Astrocyte (in vitro differentiated cells and primary cell): ENCODE results near the gene SUFU. TPM values are rescaled to one million over a fixed set of nuclear protein-coding genes. Genes with fewer than 3 reads are reported as not detected.

Source experiments
- DNase-seq: peaks from one replicate; pipeline ENCODE4 v3.0.0-alpha.2; 2010; ENCODE audit warnings: low read depth
- FAIRE-seq: peaks from 2 replicates; lab custom pipeline; 2011; peaks lifted over from hg19 to GRCh38; lab: Jason Lieb, UNC
- H2AFZ ChIP-seq: 2 replicates; pipeline ENCODE4 v1.6.0; 2012; ENCODE audit warnings: low read depth, low read length, inconsistent platforms
- H3K27ac ChIP-seq: 2 replicates; pipeline ENCODE4 v1.5.1; 2011; ENCODE audit warnings: low read depth, low read length, inconsistent platforms
- H3K27me3 ChIP-seq: 2 replicates; pipeline ENCODE4 v1.6.0; 2011; ENCODE audit warnings: low read length, inconsistent platforms; ENCODE audit not compliant: insufficient read depth
- H3K36me3 ChIP-seq: 2 replicates; pipeline ENCODE4 v1.5.1; 2011; ENCODE audit warnings: low read length, inconsistent platforms; ENCODE audit not compliant: insufficient read depth
- H3K4me1 ChIP-seq: 2 replicates; pipeline ENCODE4 v1.5.1; 2011; ENCODE audit warnings: low read length, inconsistent platforms; ENCODE audit not compliant: insufficient read depth
- H3K4me2 ChIP-seq: 2 replicates; pipeline ENCODE4 v1.6.0; 2012; ENCODE audit warnings: low read length, inconsistent platforms
- H3K4me3 ChIP-seq: 2 replicates; pipeline ENCODE4 v1.5.1; 2011; ENCODE audit warnings: low read depth, mild to moderate bottlenecking, low read length, inconsistent platforms; ENCODE audit not compliant: insufficient read depth
- H3K79me2 ChIP-seq: 2 replicates; pipeline ENCODE4 v1.6.0; 2012; ENCODE audit warnings: mild to moderate bottlenecking, low read length, inconsistent platforms; ENCODE audit not compliant: insufficient read depth
- H3K9ac ChIP-seq: 2 replicates; pipeline ENCODE4 v1.6.0; 2012; ENCODE audit warnings: mild to moderate bottlenecking, low read length, inconsistent platforms
- H3K9me3 ChIP-seq: 2 replicates; pipeline ENCODE4 v1.5.1; 2012; ENCODE audit warnings: low read depth, mild to moderate bottlenecking, low read length, inconsistent platforms; ENCODE audit not compliant: insufficient read depth
- H4K20me1 ChIP-seq: 2 replicates; pipeline ENCODE4 v1.6.0; 2012; ENCODE audit warnings: low read length, inconsistent platforms; ENCODE audit not compliant: insufficient read depth
- H3K27ac Mint-ChIP-seq: one replicate; pipeline ENCODE4 v1.8.0; 2021; ENCODE audit warnings: mild to moderate bottlenecking, mixed read lengths; ENCODE audit not compliant: unreplicated experiment
- H3K27me3 Mint-ChIP-seq: one replicate; pipeline ENCODE4 v1.8.0; 2021; ENCODE audit warnings: low read depth, mixed read lengths; ENCODE audit not compliant: unreplicated experiment
- H3K36me3 Mint-ChIP-seq: one replicate; pipeline ENCODE4 v1.8.0; 2021; ENCODE audit warnings: low read depth, mixed read lengths; ENCODE audit not compliant: unreplicated experiment
- H3K4me1 Mint-ChIP-seq: one replicate; pipeline ENCODE4 v1.8.0; 2021; ENCODE audit warnings: low read depth, mixed read lengths; ENCODE audit not compliant: unreplicated experiment
- H3K4me3 Mint-ChIP-seq: one replicate; pipeline ENCODE4 v1.8.0; 2021; ENCODE audit warnings: mild to moderate bottlenecking, moderate library complexity, mixed read lengths; ENCODE audit not compliant: unreplicated experiment
- H3K9me3 Mint-ChIP-seq: one replicate; pipeline ENCODE4 v1.8.0; 2021; ENCODE audit warnings: mild to moderate bottlenecking, mixed read lengths; ENCODE audit not compliant: unreplicated experiment
- CTCF ChIP-seq: IDR thresholded peaks from 2 replicates; pipeline ENCODE4 v1.5.1; 2011; ENCODE audit warnings: low read depth, mild to moderate bottlenecking, inconsistent platforms, low read length, moderate library complexity; ENCODE audit not compliant: insufficient read depth
- EZH2 ChIP-seq: IDR thresholded peaks from 2 replicates; pipeline ENCODE4 v1.6.1; 2012; ENCODE audit warnings: mild to moderate bottlenecking, low read length, inconsistent platforms; ENCODE audit not compliant: insufficient read depth
- total RNA-seq: library from RNA; stranded (reverse); gene quantifications from 2 replicates; pipeline ENCODE4 v1.2.1, GENCODE V29; 2021

SUFU gene
- total RNA-seq, 1 donor from 2014 or later: 25.8 TPM

- H3K4me3 Mint-ChIP-seq: no peak overlapping the region
- no peak overlapping the region for H3K27ac Mint-ChIP-seq
- H3K36me3 Mint-ChIP-seq: peaks cover 6% of the 10 kb centered on the region
- Histone ChIP-seq H4K20me1 (peaks cover 83% of the 10 kb centered on the region), H3K4me3 (no peak overlapping the region), H3K9ac (no peak overlapping the region), H3K36me3 (peaks cover 27% of the 10 kb centered on the region), H3K4me2 (no peak overlapping the region), H3K9me3 (no peaks in the 10 kb centered on the region), H3K4me1 (no peaks in the 10 kb centered on the region), H3K79me2 (peaks cover 65% of the 10 kb centered on the region), H2AFZ (no peak overlapping the region), H3K27me3 (no peaks in the 10 kb centered on the region), H3K27ac (no peak overlapping the region)
- no peak for TF ChIP-seq CTCF
- no peak for DNase-seq
- no peak for FAIRE-seq
- peaks cover 21% of the 10 kb centered on the region for H3K4me1 Mint-ChIP-seq
- no peaks in the 10 kb centered on the region for H3K27me3 Mint-ChIP-seq
- no peaks in the 10 kb centered on the region for H3K9me3 Mint-ChIP-seq
Observed at GRCh38 chr10:102491136-102491535, 12.6 kb upstream of the SUFU start.

DNA sequence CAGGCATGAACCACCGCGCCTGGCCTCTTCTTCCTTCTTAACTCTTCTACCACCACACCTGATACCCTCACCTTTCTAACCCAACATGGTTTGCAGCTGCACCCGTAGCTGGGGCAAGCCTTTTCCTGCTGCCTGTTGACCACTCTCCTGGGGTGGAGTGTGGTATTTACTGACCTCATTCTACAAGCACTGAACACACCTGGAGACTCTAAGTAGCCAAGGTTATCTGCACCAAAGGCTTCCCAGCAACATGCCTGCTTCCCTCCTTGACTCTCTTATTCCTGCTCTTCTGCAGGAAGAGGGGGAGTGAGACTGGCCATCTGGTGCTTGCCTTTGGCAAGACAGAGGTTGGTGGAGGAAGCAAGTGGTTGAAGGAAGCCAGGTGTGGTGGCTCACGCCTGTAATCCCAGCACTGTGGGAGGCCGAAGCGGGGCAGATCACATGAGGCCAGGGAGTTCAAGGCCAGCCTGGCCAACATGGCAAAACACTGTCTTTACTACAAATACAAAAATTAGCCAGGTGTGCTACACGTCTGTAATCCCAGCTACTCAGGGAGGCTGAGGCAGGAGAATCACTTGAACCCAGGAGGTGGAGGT lies 11.3 kb upstream of the SUFU start:
- FAIRE-seq (no peak), DNase-seq (no peak)
- Histone ChIP-seq H3K79me2 (peaks cover 78% of the 10 kb centered on the region), H3K9ac (no peak overlapping the region), H3K9me3 (no peaks in the 10 kb centered on the region), H3K4me2 (no peak overlapping the region), H3K27ac (no peak overlapping the region), H3K4me1 (no peaks in the 10 kb centered on the region), H3K27me3 (no peaks in the 10 kb centered on the region), H3K4me3 (no peak overlapping the region), H4K20me1 (peaks cover 87% of the 10 kb centered on the region), H2AFZ (no peak overlapping the region), H3K36me3 (peaks cover 25% of the 10 kb centered on the region)
- H3K4me1 Mint-ChIP-seq: peaks cover 21% of the 10 kb centered on the region
- no peak overlapping the region for H3K27ac Mint-ChIP-seq
- no peak for TF ChIP-seq CTCF
- TF ChIP-seq EZH2: no peak
- H3K36me3 Mint-ChIP-seq: peaks cover 6% of the 10 kb centered on the region
- no peaks in the 10 kb centered on the region for H3K9me3 Mint-ChIP-seq
- H3K27me3 Mint-ChIP-seq: no peaks in the 10 kb centered on the region
- no peak overlapping the region for H3K4me3 Mint-ChIP-seq

- peaks cover 22% of the 10 kb centered on the region for H3K36me3 ChIP-seq
- H3K4me1 ChIP-seq: no peaks in the 10 kb centered on the region
- H3K4me3 ChIP-seq: no peak overlapping the region
- H3K79me2 ChIP-seq: peaks cover 84% of the 10 kb centered on the region
- TF ChIP-seq EZH2: no peak
- TF ChIP-seq CTCF: no peak
- H3K4me1 Mint-ChIP-seq: peaks cover 21% of the 10 kb centered on the region
- H3K27ac ChIP-seq: no peak overlapping the region
- no peaks in the 10 kb centered on the region for H3K27me3 ChIP-seq
- FAIRE-seq: no peak
- H3K27me3 Mint-ChIP-seq: no peaks in the 10 kb centered on the region
- H3K27ac Mint-ChIP-seq: no peak overlapping the region
- H3K4me2 ChIP-seq: no peak overlapping the region
- H3K9me3 ChIP-seq: no peaks in the 10 kb centered on the region
- no peak for DNase-seq
- no peak overlapping the region for H3K9ac ChIP-seq
- H3K4me3 Mint-ChIP-seq: no peak overlapping the region
- no peak overlapping the region for H2AFZ ChIP-seq
- H4K20me1 ChIP-seq: peaks cover 90% of the 10 kb centered on the region
- peaks cover 6% of the 10 kb centered on the region for H3K36me3 Mint-ChIP-seq
- no peaks in the 10 kb centered on the region for H3K9me3 Mint-ChIP-seq
Observed at GRCh38 chr10:102492983-102493382, 10.8 kb upstream of the SUFU start.
